NCI-H2171 (cell line): ENCODE results near the gene ADAM19.
A peak's percentile ranks its signal among the peaks of the same experiment; 100 is the strongest.
"Not testable (repeated sequence)": the region's sequence is repeated elsewhere in the genome, so short reads cannot be mapped to it uniquely, and the experiment has no call there.

Experiments used
- DNase-seq: peaks from one replicate; lab custom pipeline; 2025; lab: John Stamatoyannopoulos, UW

ADAM19 gene

DNA sequence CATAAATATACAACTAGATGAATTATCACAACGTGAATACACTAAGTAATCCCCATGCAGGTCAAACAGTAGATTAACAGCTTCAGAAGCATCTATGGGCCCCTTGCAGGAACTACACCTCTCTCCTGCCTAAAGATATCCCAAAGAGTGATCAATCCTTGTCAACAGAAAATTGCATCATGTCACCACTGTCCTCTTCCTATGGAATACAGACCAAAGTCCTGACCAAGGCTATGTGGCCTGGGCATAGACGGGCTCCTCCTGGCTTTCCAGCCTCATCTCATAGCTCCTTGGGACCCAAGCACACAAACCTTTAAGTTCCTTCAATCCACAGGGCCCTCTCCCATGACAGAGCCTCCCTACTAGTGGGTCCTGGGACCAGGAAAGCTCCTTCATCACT is 90.2 kb downstream of the ADAM19 start:
- no peak for DNase-seq

DNA sequence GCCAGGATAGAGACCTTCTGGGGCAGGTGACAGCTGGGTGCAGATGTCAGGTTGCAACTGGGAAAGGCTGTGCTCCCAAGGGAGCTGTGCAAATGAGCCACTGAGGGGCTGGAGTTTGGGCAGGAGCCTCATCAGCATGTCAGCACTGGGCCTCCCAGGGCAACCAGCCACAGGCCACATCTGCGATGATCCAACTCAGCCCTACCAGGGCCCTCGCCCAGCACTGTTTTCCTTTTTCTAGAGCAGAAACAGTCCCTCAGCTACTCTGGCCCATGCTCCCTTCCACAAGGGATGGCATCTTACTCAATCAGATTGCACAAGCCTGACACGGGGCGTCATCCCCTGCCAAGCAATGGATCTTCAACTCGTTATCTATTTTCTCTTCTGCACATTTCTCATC is 90.8 kb downstream of the ADAM19 start:
- peak; percentile 30 for DNase-seq

DNA sequence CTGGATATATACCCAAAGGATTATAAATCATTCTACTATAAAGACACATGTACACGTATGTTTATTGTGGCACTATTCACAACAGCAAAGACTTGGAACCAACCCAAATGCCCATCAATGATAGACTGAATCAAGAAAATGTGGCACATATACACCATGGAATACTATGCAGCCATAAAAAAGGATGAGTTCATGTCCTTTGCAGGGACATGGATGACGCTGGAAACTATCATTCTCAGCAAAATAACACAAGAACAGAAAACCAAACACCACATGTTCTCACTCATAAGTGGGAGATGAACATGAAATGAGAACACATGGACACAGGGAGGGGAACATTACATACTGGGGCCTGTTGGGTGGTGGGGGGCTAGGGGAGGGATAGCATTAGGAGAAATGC is 92.9 kb downstream of the ADAM19 start:
- not testable (repeated sequence) for DNase-seq

DNA sequence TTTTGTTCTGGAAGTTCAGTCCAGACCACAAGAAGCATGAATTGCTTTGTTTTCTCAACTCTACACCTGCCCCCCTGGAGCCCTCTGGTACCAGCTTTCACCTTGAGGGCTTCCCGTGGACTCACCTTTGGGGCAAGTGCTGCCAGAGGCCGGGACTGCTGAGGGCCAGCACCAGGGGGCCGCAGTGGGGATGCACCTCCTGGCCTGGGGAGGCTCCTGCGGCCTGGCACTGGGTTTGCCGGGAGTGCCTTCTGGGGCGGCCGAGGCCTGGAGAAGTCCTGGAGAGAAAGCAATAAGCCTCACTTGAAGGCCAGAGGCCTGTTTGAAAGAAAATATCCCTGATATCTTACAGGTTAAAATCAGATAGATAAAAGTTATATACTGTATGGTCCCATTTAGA is 93.9 kb downstream of the ADAM19 start:
- DNase-seq, result no peak

DNA sequence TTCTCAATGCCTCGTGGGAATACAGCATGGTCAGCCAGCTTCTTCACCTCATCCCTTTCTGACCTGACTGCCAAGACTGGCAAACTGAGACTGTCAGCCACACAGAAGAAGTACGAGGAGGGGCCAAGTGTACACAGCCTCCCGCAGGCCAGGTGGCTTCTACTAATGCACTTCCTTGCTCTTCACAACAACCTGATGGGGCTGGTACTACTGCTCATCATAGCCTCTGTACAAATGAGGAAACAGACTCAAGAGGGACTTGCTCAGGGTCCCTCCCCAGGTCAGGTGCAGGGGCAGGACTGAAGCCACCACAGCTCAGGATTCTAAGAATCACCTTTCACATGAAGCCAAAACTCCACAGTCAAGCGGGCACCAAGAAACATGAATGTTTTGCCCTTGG is 94.3 kb downstream of the ADAM19 start:
- no peak for DNase-seq

DNA sequence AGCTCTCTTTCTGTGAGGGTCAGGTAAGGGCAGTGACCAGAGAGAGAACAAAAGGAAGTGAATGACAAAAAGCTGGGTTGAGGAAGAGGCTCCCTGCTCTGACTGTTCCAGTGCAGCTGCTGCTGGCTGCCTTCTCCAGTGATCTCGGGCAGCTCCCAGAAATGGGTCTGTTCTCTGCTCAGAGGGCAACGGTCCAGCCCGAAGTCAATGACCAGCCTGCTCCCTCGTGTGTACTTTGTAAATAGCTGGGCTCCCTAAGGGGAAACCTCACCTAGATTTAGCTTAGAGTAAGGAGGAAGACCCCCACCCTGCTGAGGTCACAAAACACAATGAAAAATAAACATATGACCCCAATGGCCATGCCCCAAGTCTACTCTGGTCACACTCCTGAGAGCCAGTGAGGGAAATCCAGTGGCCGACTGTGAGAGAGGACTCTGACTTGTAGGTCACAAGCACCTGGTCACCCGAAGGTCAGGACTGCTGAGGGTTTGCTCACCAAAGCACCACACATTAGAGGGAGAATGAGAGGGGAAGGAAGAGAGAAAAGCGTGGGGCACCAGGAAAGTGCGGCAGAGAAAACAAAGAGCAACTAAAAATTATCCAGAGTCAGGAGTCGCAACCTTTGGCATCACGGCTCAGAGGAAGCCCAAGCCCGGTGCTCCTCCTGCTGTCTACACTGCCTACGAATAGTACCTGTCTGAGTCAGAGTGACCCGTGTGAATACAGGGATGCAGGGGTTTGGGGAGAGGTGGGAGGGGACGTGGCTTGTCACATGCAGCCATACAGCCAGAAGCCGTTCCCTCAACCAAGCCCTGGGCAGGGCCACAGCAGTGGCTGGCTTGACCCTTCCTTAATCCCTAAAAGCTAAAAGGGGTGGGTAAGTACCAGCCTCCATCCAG is 95.7 kb downstream of the ADAM19 start:
- no peak for DNase-seq

DNA sequence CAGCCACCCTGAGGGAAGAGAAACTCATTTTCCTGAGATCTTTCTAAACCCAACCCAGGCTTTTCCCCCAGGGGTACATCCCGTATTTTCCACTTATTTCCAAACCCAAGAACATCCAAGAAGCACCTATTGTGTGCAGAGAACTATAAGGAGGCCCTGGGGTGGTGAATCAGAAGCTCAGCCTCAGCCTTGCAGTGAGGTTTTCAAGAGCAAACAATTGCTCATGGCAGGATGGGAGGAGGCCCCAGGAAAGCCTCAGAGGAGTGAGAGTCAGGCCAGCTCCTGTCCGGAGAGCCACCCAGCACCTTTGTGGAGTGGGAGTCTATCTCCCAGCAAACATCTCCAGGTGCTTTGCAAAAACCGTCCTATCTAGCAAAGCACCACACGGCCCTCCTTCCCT is 96.4 kb downstream of the ADAM19 start:
- DNase-seq, result no peak

DNA sequence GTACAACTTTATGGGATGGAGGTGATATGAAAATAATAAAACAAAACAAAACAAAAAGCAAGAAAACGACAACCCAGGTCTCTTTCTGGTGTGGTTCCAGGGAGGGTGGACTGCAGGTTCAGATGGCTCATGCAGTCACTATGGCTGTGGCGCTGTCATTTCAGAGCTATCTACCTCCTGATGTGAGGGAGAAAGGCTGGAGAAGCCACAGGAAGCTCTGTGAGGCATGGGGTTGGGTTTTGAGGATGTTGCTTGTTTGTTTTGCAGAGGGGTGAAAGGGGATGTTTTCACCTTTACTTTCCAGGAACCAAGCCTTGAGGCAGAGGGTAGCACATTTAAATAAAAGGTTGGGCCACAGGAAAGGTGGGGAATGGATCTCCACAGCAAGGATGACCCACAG is 96.8 kb downstream of the ADAM19 start:
- no peak for DNase-seq

DNA sequence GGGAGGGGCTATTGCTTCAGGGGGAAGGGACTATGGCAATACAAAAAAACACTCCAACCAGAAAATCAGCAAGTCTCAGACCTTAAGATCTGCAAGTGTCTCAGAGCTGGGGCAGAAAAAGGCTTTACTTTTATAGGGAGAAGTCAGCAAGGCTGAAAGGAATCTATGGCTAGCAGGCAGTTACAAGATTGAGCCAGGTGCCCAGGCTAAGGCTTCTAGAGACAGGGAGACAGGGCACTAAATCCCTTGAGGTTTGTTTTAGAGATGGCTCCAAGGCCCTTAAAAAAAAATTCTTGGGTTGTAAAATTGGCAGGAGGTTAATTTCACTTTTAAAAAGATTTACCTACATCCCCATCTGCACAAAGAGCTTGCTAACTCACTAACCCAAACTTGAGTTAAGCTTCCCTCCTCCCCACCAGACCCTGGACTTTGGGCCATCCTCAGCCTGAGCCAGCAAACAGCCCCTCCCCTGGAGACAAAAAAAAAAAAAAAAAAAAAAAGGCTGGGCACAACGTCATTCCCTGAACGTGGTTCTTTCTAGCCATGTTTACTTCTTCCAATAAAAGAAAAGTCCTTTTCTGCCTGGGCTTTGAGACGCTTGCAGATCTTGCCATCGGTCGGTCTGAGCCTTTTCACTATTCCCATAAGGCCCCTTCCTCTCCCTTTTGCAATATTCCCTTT is 97.6 kb downstream of the ADAM19 start:
- DNase-seq, result no peak

DNA sequence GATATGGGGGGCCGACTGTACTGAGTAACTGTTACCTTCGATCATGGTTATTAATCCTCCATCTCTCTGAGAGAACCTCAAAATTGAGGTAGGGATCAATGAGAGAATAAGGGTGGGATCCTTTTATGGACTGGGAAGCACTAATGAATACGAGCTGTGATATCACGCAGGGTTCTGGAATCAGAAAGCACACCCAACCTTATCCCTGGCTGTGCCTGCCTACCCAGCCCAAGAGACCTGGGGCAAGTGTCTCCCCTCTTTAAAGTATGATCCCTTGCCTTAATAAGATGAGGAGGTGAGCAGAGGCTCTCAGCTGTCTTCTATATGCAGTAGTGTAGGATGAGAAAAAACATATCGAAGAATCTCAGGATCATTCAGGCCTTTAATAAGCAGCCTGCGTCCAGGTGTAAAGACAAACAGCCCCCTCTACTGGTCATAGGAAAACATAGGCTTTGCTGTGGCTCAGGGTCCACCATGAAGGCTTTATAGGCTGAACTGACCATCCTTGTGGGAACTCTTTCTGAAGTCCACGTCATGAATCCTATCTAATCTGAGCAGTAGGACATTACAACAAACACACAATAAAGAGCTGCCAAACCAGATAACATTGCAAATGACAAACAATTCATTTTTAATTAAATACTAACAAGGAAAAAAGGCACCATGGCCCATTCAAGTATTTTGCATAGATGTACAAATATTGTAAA is 98.7 kb downstream of the ADAM19 start:
- DNase-seq, result no peak

DNA sequence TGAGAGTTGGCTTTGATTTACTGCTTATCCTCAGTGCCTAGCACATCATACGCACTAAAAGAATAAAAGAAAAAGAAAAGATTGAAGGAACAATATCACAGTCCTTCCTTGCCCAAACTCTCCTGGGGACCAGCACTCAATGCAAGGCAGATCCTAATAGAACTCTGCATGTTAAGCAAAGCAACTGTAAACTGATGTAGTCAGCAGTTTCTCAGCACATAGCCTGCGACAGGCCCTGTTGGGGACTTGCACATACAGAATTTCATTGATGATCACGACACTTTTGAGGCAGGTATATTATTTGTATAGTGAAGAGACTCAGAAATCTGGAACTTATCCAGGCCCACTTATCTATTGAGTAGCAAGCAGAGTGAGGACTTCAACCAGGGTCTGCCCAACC is 100.1 kb downstream of the ADAM19 start:
- DNase-seq, result no peak

DNA sequence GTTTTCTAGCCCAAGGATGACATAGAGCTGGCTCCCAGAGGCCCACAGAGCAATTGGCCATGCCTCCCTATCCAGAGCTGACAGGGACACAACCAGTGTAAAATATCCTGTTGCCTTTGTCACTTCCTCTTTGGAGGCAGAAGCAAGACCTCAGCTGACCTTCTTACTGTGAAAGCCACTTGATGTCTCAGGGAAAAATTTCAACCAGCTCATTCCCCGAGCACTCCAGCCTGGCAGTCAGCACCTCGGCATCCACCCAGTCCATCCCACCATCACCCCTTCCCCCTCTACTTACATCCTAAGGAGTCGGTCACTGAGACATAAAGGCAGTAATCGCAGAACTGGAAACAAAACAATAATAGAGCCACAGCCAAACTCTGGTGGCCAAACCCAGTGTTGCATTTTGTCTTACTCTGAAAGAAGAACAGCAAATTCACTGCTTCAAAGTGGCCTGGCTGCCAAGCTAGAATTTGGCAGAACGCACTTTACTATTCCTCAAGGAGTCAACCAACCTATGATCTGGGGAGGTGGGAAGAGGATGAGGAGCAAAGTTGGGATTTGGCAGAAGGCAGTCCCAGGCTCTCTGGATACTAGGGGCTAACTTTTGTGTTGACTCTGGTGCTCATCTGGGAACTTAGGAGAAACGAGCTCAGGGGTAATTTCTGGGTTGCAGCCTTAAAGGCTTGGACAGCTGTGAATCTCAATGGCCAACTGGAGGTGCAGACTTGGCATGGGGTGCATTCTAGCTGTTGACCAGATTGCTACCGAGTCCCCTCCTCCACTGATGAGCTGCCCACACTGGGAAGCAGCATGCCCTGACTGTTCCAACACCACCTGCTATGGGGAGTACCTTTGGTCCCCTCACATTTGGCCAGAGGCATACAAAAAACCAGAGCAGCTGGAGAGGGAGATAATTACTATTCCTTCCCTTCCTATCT is 101.9 kb downstream of the ADAM19 start:
- no peak for DNase-seq

DNA sequence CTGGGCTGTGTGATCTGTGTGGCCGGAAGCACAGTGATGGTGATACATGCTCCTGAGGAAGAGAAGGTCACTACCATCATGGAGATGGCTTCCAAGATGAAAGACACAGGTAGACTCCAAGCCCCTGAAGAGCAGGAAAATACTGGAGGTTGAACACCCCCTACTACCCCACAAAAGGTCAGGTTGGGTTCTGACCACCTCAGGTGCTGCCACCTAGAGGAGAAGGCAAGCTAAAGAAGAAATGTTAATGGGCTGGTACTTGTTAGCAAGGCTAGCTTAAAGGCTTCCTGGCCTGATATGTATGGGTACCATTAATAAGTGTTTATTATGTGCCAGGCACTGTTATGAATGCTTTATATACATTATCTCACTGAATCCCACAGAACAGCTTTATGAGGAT is 103.9 kb downstream of the ADAM19 start:
- DNase-seq, result no peak

DNA sequence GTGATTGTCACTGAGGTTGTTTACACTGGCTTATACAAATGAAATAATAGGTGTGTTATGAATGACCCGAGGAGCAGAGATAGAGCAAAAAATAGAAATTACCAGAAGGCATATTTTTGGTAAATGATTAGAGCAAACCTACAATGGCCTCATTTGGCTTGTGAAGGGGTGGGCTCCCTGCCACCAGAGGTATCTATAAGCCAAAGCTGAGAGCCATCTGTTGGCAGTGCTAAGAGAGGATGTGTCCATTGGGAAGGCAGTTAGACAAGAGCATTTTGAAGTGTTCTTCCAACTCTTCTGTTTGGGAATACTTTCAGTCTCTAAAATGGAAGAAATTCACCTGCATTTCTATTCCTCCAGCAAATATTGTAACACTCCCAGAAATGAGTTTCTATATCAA is 104.9 kb downstream of the ADAM19 start:
- DNase-seq, result no peak

DNA sequence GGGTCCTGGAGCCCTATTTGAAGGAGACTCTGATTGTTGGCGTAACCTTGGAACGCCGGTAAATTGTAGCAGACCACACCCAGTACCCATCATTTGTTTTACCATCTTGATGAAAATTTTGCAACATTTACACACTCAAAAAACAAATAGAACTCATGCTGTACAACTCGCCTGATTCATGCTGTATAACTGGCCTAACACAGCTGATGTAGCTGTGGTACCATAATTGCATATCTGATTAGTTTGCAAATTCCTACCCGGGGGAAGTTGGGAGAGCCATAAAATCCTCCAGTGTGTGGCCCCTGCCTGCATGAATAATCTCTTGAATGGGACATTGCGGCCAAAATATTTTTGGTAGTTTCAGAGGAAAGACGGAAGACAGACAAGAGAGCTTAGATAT is 105.9 kb downstream of the ADAM19 start:
- DNase-seq, result no peak

DNA sequence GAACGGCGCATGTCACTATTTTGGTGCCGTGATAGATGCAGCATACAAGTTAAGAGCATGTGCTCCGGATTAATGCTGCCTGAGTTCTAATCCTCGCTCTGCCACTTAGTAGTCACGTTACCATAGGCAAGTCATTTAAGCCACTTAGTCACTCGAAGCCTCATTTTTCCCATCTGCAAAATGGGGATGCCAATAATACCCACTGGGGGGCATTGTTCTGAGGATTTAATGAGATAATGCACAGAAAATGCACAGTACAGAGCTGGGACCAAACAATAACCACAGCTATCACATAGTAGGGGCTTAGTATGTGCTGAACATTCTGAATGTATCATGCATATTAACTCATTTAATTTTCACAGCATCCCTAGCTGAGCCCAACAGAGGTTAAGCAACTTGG is 106.5 kb downstream of the ADAM19 start:
- no peak for DNase-seq

DNA sequence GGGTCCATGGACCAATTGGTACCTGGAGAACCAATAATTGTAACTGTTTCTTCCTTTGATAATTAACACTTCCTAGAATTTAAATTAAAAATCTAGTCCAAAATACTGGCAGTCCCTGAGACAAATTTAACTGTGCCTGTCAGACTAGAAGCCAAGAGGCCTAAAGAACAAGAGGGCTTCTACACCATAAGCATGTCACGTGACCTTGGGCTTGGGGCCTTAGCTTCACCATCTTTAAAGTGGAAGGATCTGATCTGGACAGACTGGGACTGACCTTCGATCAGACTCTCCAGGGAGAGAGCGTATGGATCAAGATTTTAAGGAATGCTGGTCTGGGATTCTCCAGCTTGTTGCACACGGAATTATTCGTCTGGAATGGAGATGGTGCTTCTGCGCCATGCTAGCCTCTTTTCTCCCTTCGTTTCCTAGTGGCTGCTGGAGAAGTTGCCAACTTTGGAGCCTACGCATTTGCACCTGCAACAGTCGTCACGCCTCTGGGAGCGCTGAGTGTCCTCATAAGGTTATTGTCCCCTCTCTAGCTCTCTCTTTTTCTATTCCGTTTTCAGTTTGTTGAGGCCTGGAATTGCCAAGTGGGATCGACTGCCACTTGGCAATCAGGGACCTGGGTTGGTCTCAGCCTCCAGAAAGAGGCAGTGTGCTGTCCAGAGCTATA is 107.1 kb downstream of the ADAM19 start:
- DNase-seq, result no peak

DNA sequence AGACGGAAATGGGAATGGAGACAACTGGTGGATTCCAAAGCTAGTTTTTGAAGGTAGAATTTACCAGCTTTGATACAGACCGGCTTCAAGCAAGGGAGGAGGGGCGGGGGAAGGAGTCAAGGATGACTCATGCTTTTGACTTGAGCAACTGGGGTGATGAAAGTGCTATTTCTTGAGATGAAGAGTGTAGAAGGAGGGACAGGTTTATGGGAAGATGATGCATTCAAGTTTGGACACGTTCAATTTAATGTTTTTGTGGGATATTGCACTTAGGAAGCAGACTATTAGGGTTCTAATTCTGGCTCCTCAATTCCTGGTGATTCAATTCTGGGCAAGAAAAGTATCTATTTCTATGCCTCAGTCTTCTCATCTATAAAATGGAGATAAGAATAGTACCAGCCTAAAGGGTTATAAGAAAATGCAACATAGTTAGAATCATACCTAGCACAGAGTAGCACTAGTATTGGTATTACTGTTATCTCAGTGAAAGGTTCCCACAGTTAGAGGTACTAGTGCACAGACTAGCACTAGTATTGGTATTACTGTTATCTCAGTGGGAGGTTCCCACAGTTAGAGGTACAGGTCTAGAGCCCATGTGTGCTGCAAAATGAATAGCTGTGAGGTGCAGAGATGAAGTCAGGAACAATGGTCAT is 110.9 kb downstream of the ADAM19 start:
- no peak for DNase-seq

DNA sequence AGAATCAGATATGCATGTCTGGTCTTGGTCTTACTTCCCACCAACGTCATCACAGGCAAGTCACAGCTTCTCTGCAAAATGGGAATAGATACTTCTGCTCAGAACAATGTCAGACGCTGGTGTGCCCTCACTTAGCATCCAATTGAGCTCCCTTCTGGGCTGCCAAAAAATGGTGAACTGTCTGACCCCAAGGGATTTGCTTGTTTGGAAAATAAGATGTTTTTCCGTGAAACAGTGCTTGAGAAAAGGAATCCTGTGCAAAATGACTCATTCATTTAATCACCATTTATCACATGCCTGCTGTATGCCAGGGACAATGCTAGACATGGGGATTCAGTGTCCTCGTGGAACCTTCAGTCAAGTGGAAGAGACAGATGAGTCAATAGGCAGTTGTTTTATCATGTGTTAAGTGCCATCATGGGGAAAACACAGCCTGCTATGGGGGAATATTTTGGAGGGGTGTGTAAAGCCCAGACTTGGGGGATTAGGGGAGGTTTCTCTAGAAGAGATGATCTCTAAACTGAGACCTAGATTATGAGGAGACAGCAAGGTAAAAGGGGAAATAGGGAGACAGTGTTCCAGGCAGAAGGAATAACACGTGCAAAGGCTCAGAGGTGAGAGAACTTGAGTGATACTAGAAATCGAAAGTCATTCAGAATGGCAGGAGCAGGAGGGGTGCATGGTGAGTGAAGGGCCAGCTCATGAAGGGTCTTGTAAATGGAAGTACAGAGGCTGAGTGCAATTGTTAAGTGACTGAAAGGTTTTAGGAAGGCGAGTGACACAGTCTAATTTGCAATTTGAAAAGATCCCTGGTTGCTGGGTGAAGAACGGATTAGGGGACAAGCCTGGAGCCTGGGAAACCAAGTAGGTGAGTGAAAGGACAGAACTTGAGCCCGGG is 111.7 kb downstream of the ADAM19 start:
- no peak for DNase-seq

DNA sequence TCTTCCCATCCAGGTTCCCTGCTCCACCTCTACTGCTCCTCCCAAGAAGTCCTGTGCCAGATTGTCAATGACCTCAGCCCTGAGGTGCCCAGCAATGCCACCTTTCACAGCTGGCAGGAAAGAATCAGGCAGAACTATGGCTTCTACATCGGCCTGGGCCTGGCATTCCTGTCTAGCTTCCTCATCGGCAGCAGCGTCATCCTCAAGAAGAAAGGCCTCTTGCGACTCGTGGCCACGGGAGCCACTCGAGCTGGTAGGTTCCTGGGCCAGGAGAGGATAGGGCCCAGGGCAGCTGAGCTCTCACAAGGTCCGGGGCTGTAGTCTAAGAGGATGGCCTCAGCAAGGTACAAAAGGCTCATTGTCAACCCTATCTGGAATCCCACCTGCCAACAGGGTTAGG is 112.5 kb downstream of the ADAM19 start:
- no peak for DNase-seq
